HL-60 (cell line): ENCODE results near the gene WARS2.

ENCODE experiments used
- DNase-seq, 2 experiments: peaks; one replicate each; pipeline ENCODE4 v3.0.0-alpha.2; 2010 to 2020; ENCODE audit warnings: low read depth in 1 of 2, low spot score in 1 of 2
- H3K27ac ChIP-seq: fragments of 250-450 bp; sonication (Bioruptor Pico); replicated peaks from 2 replicates; pipeline ENCODE4 v1.5.1; 2020; ENCODE audit warnings: mild to moderate bottlenecking, moderate library complexity
- H3K27me3 ChIP-seq: fragments of 250-450 bp; sonication (Bioruptor Pico); 2 replicates; pipeline ENCODE4 v1.5.1; 2021; ENCODE audit warnings: mild to moderate bottlenecking, moderate library complexity; ENCODE audit not compliant: insufficient read depth, poor library complexity, severe bottlenecking
- H3K4me3 ChIP-seq: replicated peaks from 2 replicates; pipeline ENCODE4 v1.5.1; 2011; ENCODE audit warnings: mild to moderate bottlenecking, control low read depth, low read length; ENCODE audit not compliant: insufficient read depth
- CTCF ChIP-seq: IDR thresholded peaks from one replicate; pipeline ENCODE4 v1.5.1; 2011; ENCODE audit warnings: low read length, control low read depth, inconsistent platforms; ENCODE audit not compliant: insufficient read depth
- GABPA ChIP-seq: IDR thresholded peaks from 2 replicates; pipeline ENCODE4 v1.6.1; 2012; ENCODE audit warnings: low read depth
- POLR2AphosphoS5 ChIP-seq: IDR thresholded peaks from 2 replicates; pipeline ENCODE4 v1.6.1; 2012; ENCODE audit warnings: low read depth
- REST ChIP-seq: IDR thresholded peaks from 2 replicates; pipeline ENCODE4 v1.6.1; 2012; ENCODE audit warnings: low read depth; ENCODE audit not compliant: insufficient replicate concordance
- SPI1 ChIP-seq: IDR thresholded peaks from 2 replicates; pipeline ENCODE4 v1.6.1; 2012; ENCODE audit warnings: low read depth, mild to moderate bottlenecking, borderline replicate concordance

WARS2 gene

GRCh38 chr1:119083479-119083878 is 57.0 kb downstream of the WARS2 start:
- DNase-seq, result no peak
- Histone ChIP-seq H3K4me3 (no peak overlapping the region), H3K27ac (no peak overlapping the region), H3K27me3 (no peaks in the 10 kb centered on the region)
- no peak for TF ChIP-seq CTCF
- TF ChIP-seq GABPA, result no peak
- no peak for TF ChIP-seq POLR2AphosphoS5
- TF ChIP-seq REST, result no peak
- no peak for TF ChIP-seq SPI1

- no peak for TF ChIP-seq CTCF
- Histone ChIP-seq H3K27ac (no peak overlapping the region), H3K4me3 (no peak overlapping the region), H3K27me3 (no peaks in the 10 kb centered on the region)
- DNase-seq, result no peak
These were observed 58.8 kb downstream of the WARS2 start for GRCh38 chr1:119081700-119082099.

- Histone ChIP-seq H3K27ac (no peak overlapping the region), H3K27me3 (no peaks in the 10 kb centered on the region), H3K4me3 (no peak overlapping the region)
- TF ChIP-seq REST (no peak), POLR2AphosphoS5 (no peak), GABPA (no peak)
- DNase-seq, result no peak
These were observed 59.2 kb downstream of the WARS2 start for GRCh38 chr1:119081267-119081666.

- H3K27ac ChIP-seq, result no peak overlapping the region
- H3K4me3 ChIP-seq, result no peak overlapping the region
- no peak for TF ChIP-seq REST
- TF ChIP-seq GABPA, result no peak
- no peak for TF ChIP-seq SPI1
- TF ChIP-seq CTCF, result no peak
- no peak for TF ChIP-seq POLR2AphosphoS5
- no peaks in the 10 kb centered on the region for H3K27me3 ChIP-seq
- DNase-seq, result no peak
These were observed 59.9 kb downstream of the WARS2 start for GRCh38 chr1:119080586-119080985.
